HL-60/S4 treated with phorbol 12-myristate 13-acetate at 8.2 ng/mL for 4 days and 3 days (cell line): ENCODE results near the gene TMOD2.

Experiments
- in situ Hi-C: fragments of 300-500 bp; cut with MboI; formaldehyde crosslinking; loops from 2 replicates; pipeline ENCODE4 v1.15.0; 2022; ENCODE audit warnings: low sequenced_read_pairs

TMOD2 gene

GRCh38 chr15:51846463-51847230 lies 95.2 kb downstream of the TMOD2 start:
- in situ Hi-C loops: no loop called here

- in situ Hi-C loops: no loop called here
Observed at GRCh38 chr15:51848811-51849210, 97.4 kb downstream of the TMOD2 start.

GRCh38 chr15:51849860-51850259 lies 98.5 kb downstream of the TMOD2 start:
- in situ Hi-C loops: no loop called here

DNA sequence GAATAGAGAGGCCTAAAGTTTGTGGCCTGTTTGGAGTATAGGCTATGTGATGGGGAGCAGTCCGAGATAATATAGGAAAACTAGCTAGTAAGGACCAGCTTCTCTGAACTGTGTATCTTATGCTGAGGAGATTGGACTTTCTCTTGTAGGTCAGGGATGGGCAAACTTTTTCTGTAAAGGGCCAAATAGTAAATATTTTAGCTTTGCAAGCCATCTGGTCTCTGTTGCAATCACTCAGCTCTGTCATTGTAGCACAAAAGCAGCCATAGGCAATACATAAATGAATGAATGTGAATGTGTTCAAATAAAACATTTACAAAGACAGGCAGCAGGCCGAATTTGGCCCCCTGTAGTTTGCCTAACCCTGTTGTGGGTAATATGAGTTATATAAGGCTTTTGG lies 102.6 kb downstream of the TMOD2 start:
- in situ Hi-C loops: no loop called here

GRCh38 chr15:51855612-51856011 lies 104.2 kb downstream of the TMOD2 start:
- in situ Hi-C loops: no loop called here

DNA sequence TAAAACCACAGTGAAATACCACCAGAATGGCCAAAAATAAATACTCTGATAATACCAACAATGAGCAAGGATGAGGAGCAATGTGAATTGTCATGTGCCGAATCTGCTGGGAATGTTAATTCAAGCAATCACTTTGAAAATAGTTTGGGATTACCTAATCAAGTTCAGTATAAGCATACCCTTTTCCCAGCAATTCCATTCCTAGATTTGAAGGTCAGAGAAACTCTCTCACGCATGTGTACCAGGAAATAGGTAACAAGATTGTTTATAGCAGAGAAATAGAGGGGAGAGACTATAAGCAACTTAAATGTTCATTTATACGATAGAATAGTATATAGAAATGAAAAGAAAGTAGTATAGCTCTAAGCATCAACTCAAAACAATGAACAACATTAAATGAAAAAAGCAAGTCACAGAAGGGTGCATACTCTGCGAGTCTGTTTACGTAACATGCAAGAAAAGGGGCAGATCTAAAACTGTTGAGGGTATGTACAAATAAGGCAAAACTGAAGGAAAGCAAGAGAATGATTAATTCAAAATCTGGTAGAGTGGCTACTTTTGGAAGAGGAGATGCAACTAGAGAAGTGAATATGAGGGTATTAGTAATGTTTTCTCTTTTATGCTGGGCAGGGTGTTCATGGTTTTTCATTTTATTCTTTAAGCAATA lies 105.5 kb downstream of the TMOD2 start:
- in situ Hi-C loops: no loop called here

GRCh38 chr15:51861557-51862359 lies 110.4 kb downstream of the TMOD2 start:
- in situ Hi-C loops: no loop called here

- in situ Hi-C loops: no loop called here
Observed at GRCh38 chr15:51863131-51863530, 111.7 kb downstream of the TMOD2 start.

DNA sequence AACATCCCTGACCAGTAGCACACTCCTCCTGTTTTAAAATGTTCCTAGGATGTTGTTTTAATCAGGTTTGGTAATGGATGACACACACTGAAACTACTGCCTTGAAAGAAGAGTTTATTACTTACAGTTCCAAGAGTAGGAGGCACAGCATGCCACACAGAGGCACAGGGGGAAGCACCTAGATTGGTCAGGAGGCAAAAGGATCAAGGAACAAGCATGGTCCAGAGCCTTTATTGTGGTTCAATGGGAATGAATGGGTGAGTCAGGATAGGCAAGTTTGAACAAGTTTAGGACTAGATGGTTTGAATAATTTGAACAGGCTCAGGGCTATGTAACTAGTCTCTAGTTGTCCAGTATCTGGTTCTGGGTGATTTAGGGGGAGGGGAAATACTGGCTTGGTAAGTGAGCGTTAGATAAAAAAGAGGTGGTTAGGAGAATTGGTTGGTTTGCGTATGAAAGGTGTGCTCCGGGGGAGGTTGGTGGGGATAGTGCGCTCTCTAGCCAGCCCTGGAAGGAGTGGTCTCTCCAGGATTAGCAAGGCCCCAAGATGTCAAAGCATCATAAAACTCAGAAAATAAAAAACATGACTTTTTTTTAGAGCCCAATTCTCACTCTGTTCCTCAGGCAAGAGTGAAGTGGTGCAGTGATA lies 113.1 kb downstream of the TMOD2 start:
- in situ Hi-C loops: no loop called here

GRCh38 chr15:51865317-51865716 lies 113.9 kb downstream of the TMOD2 start:
- in situ Hi-C loops: no loop called here
